T-cell (primary cell): ENCODE measurements around the gene FAM177B. TPM values are rescaled to one million over a fixed set of nuclear protein-coding genes. Genes with fewer than 3 reads are reported as not detected.

Experiments
- ATAC-seq, 4 experiments: fragments of 200-7000 bp in 3 of 4; fragments of 150-1000 bp in 1 of 4; cut with Tn5 transposase; replicated peaks in 1 of 4; 1 replicate in 3 of 4; 2 replicates in 1 of 4; pipeline ENCODE4 v1.10.0; 2021; ENCODE audit warnings: moderate library complexity in 3 of 4, mild to moderate bottlenecking in 2 of 4, moderate number of reproducible peaks in 1 of 4
- CTCF ChIA-PET, 2 donors: fragments of 300-600 bp; sonication (Branson Sonifier 250); formaldehyde crosslinking; loops; one replicate each; lab custom pipeline; 2022; ENCODE audit warnings: antibody characterized with exemption in 2 of 2; lab: Charles Lee
- POLR2A ChIA-PET, 2 donors: fragments of 300-600 bp; sonication (Branson Sonifier 250); formaldehyde crosslinking; loops; one replicate each; lab custom pipeline; 2022; ENCODE audit warnings: antibody characterized with exemption in 2 of 2; lab: Charles Lee
- DNase-seq, 35 experiments: peaks; one replicate each; pipeline versions ENCODE4 v3.0.0 to v3.0.0-alpha.2; 2013 to 2023
- H3K27ac ChIP-seq: one replicate; pipeline ENCODE4 v1.5.1; 2013; ENCODE audit warnings: low read length
- H3K27me3 ChIP-seq, 2 experiments: replicated peaks in 1 of 2; 1 replicate in 1 of 2; 2 replicates in 1 of 2; pipeline versions ENCODE4 v1.6.1 to v1.7.0; 2013; ENCODE audit warnings: low read length in 1 of 2, mixed read lengths in 1 of 2; ENCODE audit not compliant: control insufficient read depth in 2 of 2, insufficient read depth in 2 of 2; ENCODE audit errors: extremely low read depth in 1 of 2
- H3K36me3 ChIP-seq, 2 donors: 1 replicate in 1 of 2; 2 replicates in 1 of 2; pipeline versions ENCODE4 v1.6.1 to v1.7.0; 2013; ENCODE audit warnings: low read length in 1 of 2; ENCODE audit not compliant: control insufficient read depth in 2 of 2, insufficient read depth in 1 of 2; ENCODE audit errors: extremely low read depth in 1 of 2
- H3K4me1 ChIP-seq, 2 experiments: 1 replicate in 1 of 2; 2 replicates in 1 of 2; pipeline versions ENCODE4 v1.6.1 to v1.7.0; 2013; ENCODE audit warnings: low read length in 2 of 2, mixed read lengths in 1 of 2; ENCODE audit not compliant: insufficient read depth in 2 of 2, control insufficient read depth in 1 of 2; ENCODE audit errors: extremely low read depth in 1 of 2
- H3K4me3 ChIP-seq, 2 donors: 1 replicate in 1 of 2; 2 replicates in 1 of 2; pipeline versions ENCODE4 v1.5.1 to v1.7.0; 2013; ENCODE audit warnings: mild to moderate bottlenecking in 2 of 2, low read length in 1 of 2, moderate library complexity in 1 of 2; ENCODE audit not compliant: control insufficient read depth in 1 of 2; ENCODE audit errors: extremely low read depth in 1 of 2
- H3K9me3 ChIP-seq: 2 replicates; pipeline ENCODE4 v1.7.0; 2013
- H3K27ac Mint-ChIP-seq, 2 donors: one replicate each; pipeline ENCODE4 v1.8.0; 2020 to 2021; ENCODE audit warnings: mild to moderate bottlenecking in 2 of 2, mixed read lengths in 2 of 2
- H3K27me3 Mint-ChIP-seq, 2 donors: one replicate each; pipeline ENCODE4 v1.8.0; 2021 to 2022; ENCODE audit warnings: mixed read lengths in 2 of 2
- H3K36me3 Mint-ChIP-seq: one replicate; pipeline ENCODE4 v1.8.0; 2021; ENCODE audit warnings: mixed read lengths
- H3K4me1 Mint-ChIP-seq, 3 donors: one replicate each; pipeline ENCODE4 v1.8.0; 2020 to 2022; ENCODE audit warnings: mixed read lengths in 3 of 3, mild to moderate bottlenecking in 1 of 3
- H3K4me3 Mint-ChIP-seq, 3 donors: one replicate each; pipeline ENCODE4 v1.8.0; 2020 to 2022; ENCODE audit warnings: mild to moderate bottlenecking in 3 of 3, mixed read lengths in 3 of 3, moderate library complexity in 3 of 3
- H3K9me3 Mint-ChIP-seq, 3 donors: one replicate each; pipeline ENCODE4 v1.8.0; 2020 to 2022; ENCODE audit warnings: mixed read lengths in 3 of 3
- WGBS: methylation state at CpG from one replicate; pipeline ENCODE4 v1.1.5; 2013; ENCODE audit warnings: missing lambda C conversion rate; ENCODE audit not compliant: insufficient coverage; 5-methylcytosine and 5-hydroxymethylcytosine counted together
- total RNA-seq, 35 experiments: library from RNA in 6 of 35; stranded (reverse) in 6 of 35; fragments of 120-200 nt in 1 of 35; gene quantifications; one replicate each; pipeline versions ENCODE4 v1.2.1 to v1.2.4 and lab custom pipeline; 2013 to 2026

The FAM177B gene
- total RNA-seq, 5 donors from 2014 or later (not counting 1 experiment from before 2014, with no cell fraction given), result 0.58 to 3.3 (median 0.60) TPM

DNA sequence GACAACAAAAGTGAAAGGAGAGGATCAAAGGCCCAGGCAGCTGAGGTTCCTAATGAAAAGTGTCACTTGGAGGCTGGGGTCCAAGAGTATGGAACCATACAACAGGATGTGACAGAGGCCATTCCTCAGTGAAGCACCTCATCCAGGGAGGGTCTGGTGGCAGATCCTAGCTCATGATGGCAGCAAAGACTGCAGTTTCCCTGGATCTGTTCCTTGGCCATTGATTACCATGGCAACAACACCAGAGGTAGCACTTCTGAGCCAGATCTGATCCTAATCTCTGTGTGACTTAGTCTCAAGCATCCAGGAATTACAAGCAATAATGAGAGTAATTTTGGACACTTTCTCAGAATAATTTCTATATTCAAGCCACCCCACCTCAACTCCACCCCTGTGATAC is 12.9 kb downstream of the FAM177B start:
- H3K9me3 ChIP-seq, result no peaks in the 10 kb centered on the region
- ChIA-PET POLR2A (no interaction called here), CTCF (interaction anchor here (0.7 kb wide), 2 partner anchors 156 to 1468 kb away, joined by 3 read pairs; no protein-coding TSS in a partner anchor)
- DNase-seq (no peak), ATAC-seq (no peak)
- no peak overlapping the region for H3K4me3 ChIP-seq
- no peak overlapping the region for H3K4me3 Mint-ChIP-seq
- no peaks in the 10 kb centered on the region for H3K36me3 Mint-ChIP-seq
- H3K27me3 Mint-ChIP-seq, result peaks cover 0 to 2% of the 10 kb centered on the region in 2 donors
- no peaks in the 10 kb centered on the region for H3K4me1 Mint-ChIP-seq
- H3K27ac Mint-ChIP-seq, result no peak overlapping the region
- no peaks in the 10 kb centered on the region for H3K4me1 ChIP-seq
- H3K36me3 ChIP-seq, result no peaks in the 10 kb centered on the region
- no peaks in the 10 kb centered on the region for H3K9me3 Mint-ChIP-seq
- H3K27ac ChIP-seq, result no peak overlapping the region
- H3K27me3 ChIP-seq, result no peaks in the 10 kb centered on the region

DNA sequence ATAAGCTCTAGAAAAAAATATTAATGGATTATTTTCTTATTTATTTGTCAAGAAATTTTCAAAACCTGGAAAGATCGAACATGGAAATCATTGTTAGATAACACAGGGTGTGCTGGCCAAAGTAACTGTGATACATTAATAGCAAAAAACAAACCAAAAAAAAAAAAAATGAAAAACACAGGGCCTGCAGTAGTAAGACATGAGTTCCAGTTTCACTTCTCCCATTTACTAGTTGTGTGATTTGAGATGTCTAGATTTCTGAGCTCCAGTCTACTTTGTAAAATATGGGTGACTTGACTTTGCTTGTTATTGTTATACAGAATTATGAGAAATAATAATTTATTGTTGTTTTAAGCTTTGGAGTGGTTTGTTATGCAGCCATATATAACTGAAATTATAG is 13.6 kb downstream of the FAM177B start:
- H3K27me3 ChIP-seq, result no peaks in the 10 kb centered on the region
- H3K27ac Mint-ChIP-seq, result no peak overlapping the region
- ChIA-PET CTCF (interaction anchor here (0.6 to 1.3 kb wide), 5 partner anchors 12 to 1468 kb away, joined by 3 to 4 read pairs (median 3); no protein-coding TSS in a partner anchor), POLR2A (interaction anchor here in 1 of 2 donors (0.7 kb wide), 1 partner anchor 41 kb away, joined by 3 read pairs; no protein-coding TSS in a partner anchor)
- H3K4me3 Mint-ChIP-seq, result no peak overlapping the region
- no CpG with 5 or more reads among the region's 1 CpG for WGBS
- H3K4me1 ChIP-seq, result no peaks in the 10 kb centered on the region
- no peaks in the 10 kb centered on the region for H3K9me3 Mint-ChIP-seq
- no peaks in the 10 kb centered on the region for H3K36me3 Mint-ChIP-seq
- no peak overlapping the region for H3K4me3 ChIP-seq
- DNase-seq (no peak), ATAC-seq (no peak)
- no peaks in the 10 kb centered on the region for H3K9me3 ChIP-seq
- H3K27ac ChIP-seq, result no peak overlapping the region
- H3K36me3 ChIP-seq, result no peaks in the 10 kb centered on the region
- no peaks in the 10 kb centered on the region for H3K4me1 Mint-ChIP-seq
- peaks cover 0 to 2% of the 10 kb centered on the region in 2 donors for H3K27me3 Mint-ChIP-seq

DNA sequence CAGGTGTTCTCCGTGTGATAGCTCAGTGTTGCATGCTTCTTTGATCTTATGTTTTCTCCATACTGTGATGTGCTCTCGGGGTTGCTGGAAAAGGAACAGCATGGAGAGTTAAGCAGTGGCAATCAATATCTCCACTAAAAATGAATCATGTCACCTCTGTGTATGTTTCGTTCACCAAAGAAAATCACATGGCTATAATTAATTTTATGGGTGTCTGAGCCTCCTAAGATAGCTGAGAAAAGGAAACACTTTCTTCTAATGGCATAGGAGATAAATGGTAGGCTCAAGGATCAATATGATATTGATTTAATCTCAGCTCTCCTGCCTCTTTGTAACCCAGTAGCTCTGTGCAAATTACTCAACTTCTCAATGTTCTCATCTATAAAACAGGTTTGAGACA is 14.3 kb downstream of the FAM177B start:
- ChIA-PET POLR2A (interaction anchor here in 1 of 2 donors (0.7 kb wide), 1 partner anchor 40 kb away, joined by 3 read pairs; no protein-coding TSS in a partner anchor), CTCF (interaction anchor here (0.5 to 1.3 kb wide), 3 partner anchors 12 to 47 kb away, joined by 3 to 6 read pairs (median 4); no protein-coding TSS in a partner anchor)
- no peaks in the 10 kb centered on the region for H3K4me1 ChIP-seq
- H3K4me1 Mint-ChIP-seq, result no peaks in the 10 kb centered on the region
- no peaks in the 10 kb centered on the region for H3K36me3 Mint-ChIP-seq
- ATAC-seq (no peak), DNase-seq (no peak)
- H3K9me3 Mint-ChIP-seq, result no peaks in the 10 kb centered on the region
- WGBS, result no CpG with 5 or more reads among the region's 3 CpGs
- H3K27ac Mint-ChIP-seq, result no peak overlapping the region
- H3K27ac ChIP-seq, result no peak overlapping the region
- H3K27me3 ChIP-seq, result no peaks in the 10 kb centered on the region
- no peaks in the 10 kb centered on the region for H3K36me3 ChIP-seq
- peaks cover 0 to 3% of the 10 kb centered on the region in 2 donors for H3K27me3 Mint-ChIP-seq
- H3K4me3 ChIP-seq, result no peak overlapping the region
- H3K9me3 ChIP-seq, result no peaks in the 10 kb centered on the region
- no peak overlapping the region for H3K4me3 Mint-ChIP-seq

DNA sequence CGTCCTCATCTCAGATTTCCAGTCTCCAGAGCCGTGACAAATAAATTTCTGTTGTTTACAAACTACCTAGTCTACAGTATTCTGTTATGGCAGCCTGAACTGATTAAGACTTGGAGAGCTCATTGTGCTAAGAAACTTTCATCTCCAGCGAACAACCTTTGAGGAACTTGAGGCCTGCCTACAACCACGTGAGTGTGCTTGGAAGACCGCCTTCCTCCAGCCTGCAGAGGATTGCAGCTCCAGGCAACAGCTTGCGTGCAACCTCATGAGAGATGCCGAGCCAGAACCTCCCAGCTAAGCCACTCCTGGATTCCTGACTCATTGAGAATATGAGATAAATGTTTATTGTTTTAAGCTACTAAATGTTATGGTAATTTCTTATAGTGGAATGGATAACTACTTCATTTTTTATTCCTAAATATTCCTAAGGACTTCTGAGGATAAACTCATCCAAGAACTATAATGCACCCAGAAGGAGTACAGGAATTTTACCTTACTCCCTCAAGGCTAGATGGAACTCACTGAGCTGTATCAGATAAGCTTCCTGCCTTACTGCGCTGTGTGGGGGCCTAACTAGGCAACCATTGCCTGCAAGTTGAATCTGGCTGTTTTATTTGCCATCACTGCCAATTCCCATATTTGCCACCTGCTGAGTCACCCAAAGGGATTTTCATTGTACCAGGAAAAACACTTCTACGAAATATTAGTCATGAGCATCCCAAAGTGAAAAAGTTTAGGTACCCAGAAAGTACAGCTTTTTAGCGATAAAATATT is 17.6 kb downstream of the FAM177B start:
- peaks cover 0 to 3% of the 10 kb centered on the region in 2 donors for H3K27me3 Mint-ChIP-seq
- Histone ChIP-seq H3K9me3 (no peaks in the 10 kb centered on the region), H3K27me3 (no peaks in the 10 kb centered on the region), H3K36me3 (no peaks in the 10 kb centered on the region), H3K4me3 (no peak overlapping the region), H3K4me1 (no peaks in the 10 kb centered on the region), H3K27ac (no peak overlapping the region)
- ATAC-seq (no peak), DNase-seq (no peak)
- no peak overlapping the region for H3K4me3 Mint-ChIP-seq
- no peaks in the 10 kb centered on the region for H3K36me3 Mint-ChIP-seq
- 96% methylated on average over 3 of the region's 10 CpGs for WGBS
- H3K4me1 Mint-ChIP-seq, result no peaks in the 10 kb centered on the region
- no peaks in the 10 kb centered on the region for H3K9me3 Mint-ChIP-seq
- ChIA-PET CTCF (interaction anchor here in 1 of 2 donors (0.6 kb wide), 1 partner anchor 944 kb away, joined by 4 read pairs; no protein-coding TSS in a partner anchor), POLR2A (no interaction called here)
- H3K27ac Mint-ChIP-seq, result no peak overlapping the region

DNA sequence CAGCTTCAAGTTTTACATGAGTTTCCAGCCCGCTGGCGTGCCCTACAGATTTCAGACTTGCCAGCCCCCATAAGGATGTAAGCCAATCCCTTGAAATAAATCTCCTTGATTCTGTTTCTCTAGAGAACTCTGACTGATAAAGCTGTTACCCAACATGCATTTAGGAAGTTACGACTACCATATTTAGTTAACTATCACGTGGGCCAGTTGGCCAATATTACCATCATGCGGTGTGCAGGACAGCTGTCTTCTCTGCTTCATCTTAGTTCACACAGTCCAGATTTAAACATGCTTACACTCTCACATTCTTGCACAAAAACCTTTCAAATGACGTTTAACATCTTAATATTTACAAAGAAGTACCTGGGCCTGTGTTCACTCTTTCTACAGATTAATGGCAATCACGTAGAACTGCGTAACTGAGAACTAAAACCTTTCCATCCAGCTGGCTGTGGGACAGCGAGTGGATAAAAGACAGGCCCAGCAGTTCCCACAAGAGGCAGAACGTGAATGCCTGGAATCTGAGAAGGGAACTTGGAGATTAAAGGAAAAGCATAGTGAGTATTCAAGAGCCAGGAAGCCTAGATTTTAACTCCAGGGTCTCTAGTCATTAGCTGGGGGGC is 20.8 kb downstream of the FAM177B start:
- Mint-ChIP-seq H3K27me3 (peaks cover 9 to 11% of the 10 kb centered on the region in 2 donors), H3K27ac (no peak overlapping the region), H3K36me3 (peaks cover 4% of the 10 kb centered on the region), H3K4me1 (no peaks in the 10 kb centered on the region), H3K9me3 (peaks cover 0 to 4% (median 4%) of the 10 kb centered on the region in 3 donors), H3K4me3 (no peak overlapping the region)
- ChIA-PET POLR2A (no interaction called here), CTCF (no interaction called here)
- DNase-seq (no peak), ATAC-seq (no peak)
- H3K9me3 ChIP-seq, result no peaks in the 10 kb centered on the region
- no peak overlapping the region for H3K27ac ChIP-seq
- H3K36me3 ChIP-seq, result no peaks in the 10 kb centered on the region
- no peaks in the 10 kb centered on the region for H3K4me1 ChIP-seq
- 87% methylated on average over 9 of the region's 10 CpGs for WGBS
- no peak overlapping the region for H3K4me3 ChIP-seq
- no peaks in the 10 kb centered on the region for H3K27me3 ChIP-seq

DNA sequence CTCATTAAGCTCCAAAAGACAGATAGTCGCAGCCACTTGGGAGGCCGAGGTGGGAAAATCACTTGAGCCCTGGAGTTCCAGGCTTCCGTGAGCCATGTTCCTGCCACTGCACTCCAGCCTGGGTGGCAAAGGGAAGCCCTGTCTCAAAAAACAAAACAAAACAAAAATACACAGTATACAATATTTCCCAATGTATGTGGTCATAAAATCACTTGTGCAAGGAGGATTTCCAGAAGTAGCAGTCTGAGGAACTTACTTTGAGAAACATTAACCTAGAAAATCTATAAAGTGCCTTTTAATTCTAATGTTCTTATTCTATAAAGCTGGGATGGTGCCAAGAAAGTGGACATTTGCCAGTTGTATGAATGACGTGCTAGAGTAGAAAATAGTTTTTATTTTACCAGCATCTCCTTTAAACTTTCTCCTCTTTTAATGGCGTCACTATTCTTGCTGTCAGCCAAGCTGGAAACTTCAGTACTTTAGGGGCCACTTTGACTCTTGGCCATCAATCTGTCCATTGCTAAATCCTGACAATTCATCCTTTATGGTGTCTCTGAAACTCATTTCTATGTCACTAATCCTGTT is 22.5 kb downstream of the FAM177B start:
- H3K36me3 ChIP-seq, result no peaks in the 10 kb centered on the region
- 93% methylated on average over 2 of the region's 5 CpGs for WGBS
- H3K27ac ChIP-seq, result no peak overlapping the region
- H3K27ac Mint-ChIP-seq, result no peak overlapping the region
- H3K9me3 ChIP-seq, result no peaks in the 10 kb centered on the region
- H3K4me1 Mint-ChIP-seq, result no peaks in the 10 kb centered on the region
- no peaks in the 10 kb centered on the region for H3K4me1 ChIP-seq
- POLR2A ChIA-PET, result no interaction called here
- H3K36me3 Mint-ChIP-seq, result peaks cover 4% of the 10 kb centered on the region
- no peak overlapping the region for H3K4me3 Mint-ChIP-seq
- CTCF ChIA-PET, result no interaction called here
- no peak overlapping the region for H3K4me3 ChIP-seq
- ATAC-seq (no peak), DNase-seq (no peak)
- peaks cover 9 to 15% of the 10 kb centered on the region in 2 donors for H3K27me3 Mint-ChIP-seq
- no peaks in the 10 kb centered on the region for H3K27me3 ChIP-seq
- peaks cover 0 to 10% (median 4%) of the 10 kb centered on the region in 3 donors for H3K9me3 Mint-ChIP-seq
